ENCODE results near the gene SPNS2. TPM values are rescaled to one million over a fixed set of nuclear protein-coding genes. Genes with fewer than 3 reads are reported as not detected.

Gene SPNS2
- total and polyA plus RNA-seq, 4 experiments from 2014 or later: 0.11 to 0.29 (median 0.18) TPM

- Histone ChIP-seq H3K36me3 (ENCODE audit: insufficient read depth, low read length) (peaks cover 71% of the 10 kb centered on the region), H3K27me3 (ENCODE audit: insufficient read depth, low read length) (no peaks in the 10 kb centered on the region), H3K27ac (ENCODE audit: low read depth, low read length) (no peak overlapping the region), H3K4me3 (ENCODE audit: low read length in 2 of 2) (no peak overlapping the region), H3K9me3 (ENCODE audit: control insufficient read depth in 1 of 2, low read length in 2 of 2) (no peaks in the 10 kb centered on the region), H3K4me1 (ENCODE audit: insufficient read depth, low read length) (peaks cover 14% of the 10 kb centered on the region)
- H3K9me3 Mint-ChIP-seq: no peaks in the 10 kb centered on the region
- no peaks in the 10 kb centered on the region for H3K27me3 Mint-ChIP-seq
- POLR2A ChIA-PET (ENCODE audit: partially characterized antibody): interaction anchor here (1.1 kb wide), 1 partner anchor 12 kb away, joined by 4 read pairs; no protein-coding TSS in a partner anchor
- DNase-seq: no peak
- no peak overlapping the region for H3K4me3 Mint-ChIP-seq
- no peak overlapping the region for H3K27ac Mint-ChIP-seq
- H3K4me1 Mint-ChIP-seq: peaks cover 10 to 18% (median 14%) of the 10 kb centered on the region in 4 donors
- CTCF ChIA-PET (ENCODE audit: partially characterized antibody): interaction anchor here (1.7 to 4.7 kb wide), 2 partner anchors 15 to 17 kb away, joined by 4 to 25 read pairs; no protein-coding TSS in a partner anchor
- intact Hi-C loops (cut with micrococcal nuclease): no loop called here
- H3K36me3 Mint-ChIP-seq: peaks cover 19 to 48% of the 10 kb centered on the region in 2 donors
These were observed 51.3 kb downstream of the SPNS2 start for GRCh38 chr17:4549781-4550533.

- Mint-ChIP-seq H3K4me1 (peaks cover 10 to 24% (median 18%) of the 10 kb centered on the region in 4 donors), H3K9me3 (no peaks in the 10 kb centered on the region), H3K27me3 (no peaks in the 10 kb centered on the region), H3K27ac (no peak overlapping the region), H3K36me3 (peaks cover 19 to 55% of the 10 kb centered on the region in 2 donors), H3K4me3 (no peak overlapping the region)
- no peak for DNase-seq
- Histone ChIP-seq H3K27ac (ENCODE audit: low read depth, low read length) (no peak overlapping the region), H3K36me3 (ENCODE audit: insufficient read depth, low read length) (peaks cover 71% of the 10 kb centered on the region), H3K9me3 (ENCODE audit: control insufficient read depth in 1 of 2, low read length in 2 of 2) (no peaks in the 10 kb centered on the region), H3K4me1 (ENCODE audit: insufficient read depth, low read length) (peaks cover 15% of the 10 kb centered on the region), H3K4me3 (ENCODE audit: low read length in 2 of 2) (no peak overlapping the region), H3K27me3 (ENCODE audit: insufficient read depth, low read length) (no peaks in the 10 kb centered on the region)
- POLR2A ChIA-PET (ENCODE audit: partially characterized antibody): interaction anchor here (1.1 kb wide), 1 partner anchor 12 kb away, joined by 4 read pairs; no protein-coding TSS in a partner anchor
- intact Hi-C loops (cut with micrococcal nuclease): no loop called here
- CTCF ChIA-PET (ENCODE audit: partially characterized antibody): interaction anchor here (4.7 kb wide), 1 partner anchor 14 kb away, joined by 25 read pairs; no protein-coding TSS in a partner anchor
These were observed 51.9 kb downstream of the SPNS2 start for GRCh38 chr17:4550534-4551039.

GRCh38 chr17:4551141-4551540 is 52.5 kb downstream of the SPNS2 start:
- peaks cover 71% of the 10 kb centered on the region for H3K36me3 ChIP-seq (ENCODE audit: insufficient read depth, low read length)
- Mint-ChIP-seq H3K4me1 (peaks cover 16 to 30% (median 23%) of the 10 kb centered on the region in 4 donors), H3K4me3 (no peak overlapping the region), H3K27ac (peak overlapping the region in 1 of 7 donors; percentile 29), H3K9me3 (no peaks in the 10 kb centered on the region), H3K27me3 (no peaks in the 10 kb centered on the region), H3K36me3 (peaks cover 19 to 55% of the 10 kb centered on the region in 2 donors)
- H3K27me3 ChIP-seq (ENCODE audit: insufficient read depth, low read length): no peaks in the 10 kb centered on the region
- DNase-seq: no peak
- ChIA-PET POLR2A (ENCODE audit: partially characterized antibody) (no interaction called here), CTCF (ENCODE audit: partially characterized antibody) (interaction anchor here (4.7 kb wide), 1 partner anchor 14 kb away, joined by 25 read pairs; no protein-coding TSS in a partner anchor)
- intact Hi-C loops (cut with micrococcal nuclease): no loop called here
- no peak overlapping the region for H3K27ac ChIP-seq (ENCODE audit: low read depth, low read length)
- no peaks in the 10 kb centered on the region for H3K9me3 ChIP-seq (ENCODE audit: control insufficient read depth in 1 of 2, low read length in 2 of 2)
- H3K4me1 ChIP-seq (ENCODE audit: insufficient read depth, low read length): peaks cover 20% of the 10 kb centered on the region
- H3K4me3 ChIP-seq (ENCODE audit: low read length in 2 of 2): no peak overlapping the region

- POLR2A ChIA-PET (ENCODE audit: partially characterized antibody): no interaction called here
- Mint-ChIP-seq H3K36me3 (peaks cover 18 to 48% of the 10 kb centered on the region in 2 donors), H3K27ac (no peak overlapping the region), H3K4me3 (no peak overlapping the region), H3K27me3 (no peaks in the 10 kb centered on the region), H3K4me1 (peaks cover 16 to 32% (median 24%) of the 10 kb centered on the region in 4 donors), H3K9me3 (no peaks in the 10 kb centered on the region)
- Histone ChIP-seq H3K27ac (ENCODE audit: low read depth, low read length) (no peak overlapping the region), H3K4me1 (ENCODE audit: insufficient read depth, low read length) (peaks cover 24% of the 10 kb centered on the region), H3K27me3 (ENCODE audit: insufficient read depth, low read length) (no peaks in the 10 kb centered on the region), H3K36me3 (ENCODE audit: insufficient read depth, low read length) (peaks cover 63% of the 10 kb centered on the region), H3K9me3 (ENCODE audit: control insufficient read depth in 1 of 2, low read length in 2 of 2) (no peaks in the 10 kb centered on the region), H3K4me3 (ENCODE audit: low read length in 2 of 2) (no peak overlapping the region)
- intact Hi-C loops (cut with micrococcal nuclease): no loop called here
- CTCF ChIA-PET (ENCODE audit: partially characterized antibody): interaction anchor here (0.6 to 4.7 kb wide), 2 partner anchors 13 to 496 kb away, joined by 3 to 25 read pairs; no protein-coding TSS in a partner anchor
- no peak for DNase-seq
These were observed 53.3 kb downstream of the SPNS2 start for GRCh38 chr17:4551796-4552525.

GRCh38 chr17:4553669-4554068 is 55.0 kb downstream of the SPNS2 start:
- H3K27me3 Mint-ChIP-seq: no peaks in the 10 kb centered on the region
- Histone ChIP-seq H3K9me3 (ENCODE audit: control insufficient read depth in 1 of 2, low read length in 2 of 2) (no peaks in the 10 kb centered on the region), H3K27me3 (ENCODE audit: insufficient read depth, low read length) (no peaks in the 10 kb centered on the region), H3K4me1 (ENCODE audit: insufficient read depth, low read length) (peaks cover 24% of the 10 kb centered on the region), H3K27ac (ENCODE audit: low read depth, low read length) (peak overlapping the region; percentile 74), H3K36me3 (ENCODE audit: insufficient read depth, low read length) (peaks cover 46% of the 10 kb centered on the region), H3K4me3 (ENCODE audit: low read length in 2 of 2) (no peak overlapping the region)
- intact Hi-C loops (cut with micrococcal nuclease): no loop called here
- H3K9me3 Mint-ChIP-seq: no peaks in the 10 kb centered on the region
- POLR2A ChIA-PET (ENCODE audit: partially characterized antibody): interaction anchor here (0.5 to 1.3 kb wide), 4 partner anchors 11 to 410 kb away, joined by 3 to 5 read pairs (median 4); no protein-coding TSS in a partner anchor
- DNase-seq: no peak
- CTCF ChIA-PET (ENCODE audit: partially characterized antibody): interaction anchor here (4.7 kb wide), 1 partner anchor 11 kb away, joined by 25 read pairs; no protein-coding TSS in a partner anchor
- H3K4me3 Mint-ChIP-seq: peak overlapping the region; percentile 57 to 97 (median 96)
- peak overlapping the region in 1 of 7 donors; percentile 80 for H3K27ac Mint-ChIP-seq
- H3K36me3 Mint-ChIP-seq: peaks cover 14 to 41% of the 10 kb centered on the region in 2 donors
- peaks cover 16 to 32% (median 24%) of the 10 kb centered on the region in 4 donors for H3K4me1 Mint-ChIP-seq

GRCh38 chr17:4554441-4554996 is 55.8 kb downstream of the SPNS2 start:
- H3K4me3 ChIP-seq (ENCODE audit: low read length in 2 of 2): peak overlapping the region; percentile 62 to 98
- DNase-seq: no peak
- peaks cover 38% of the 10 kb centered on the region for H3K36me3 ChIP-seq (ENCODE audit: insufficient read depth, low read length)
- Mint-ChIP-seq H3K27ac (peak overlapping the region; percentile 87 to 99 (median 96)), H3K4me1 (peaks cover 16 to 32% (median 24%) of the 10 kb centered on the region in 4 donors), H3K9me3 (no peaks in the 10 kb centered on the region), H3K27me3 (no peaks in the 10 kb centered on the region), H3K4me3 (peak overlapping the region; percentile 93 to 97 (median 96)), H3K36me3 (peaks cover 14 to 37% of the 10 kb centered on the region in 2 donors)
- peaks cover 24% of the 10 kb centered on the region for H3K4me1 ChIP-seq (ENCODE audit: insufficient read depth, low read length)
- ChIA-PET POLR2A (ENCODE audit: partially characterized antibody) (interaction anchor here (0.5 to 1.8 kb wide), 9 partner anchors 10 to 787 kb away, joined by 3 to 11 read pairs (median 4); partner anchors contain the start of genes CYB5D2 and ZZEF1), CTCF (ENCODE audit: partially characterized antibody) (interaction anchor here (4.7 kb wide), 1 partner anchor 10 kb away, joined by 25 read pairs; no protein-coding TSS in a partner anchor)
- H3K27ac ChIP-seq (ENCODE audit: low read depth, low read length): peak overlapping the region; percentile 74
- H3K9me3 ChIP-seq (ENCODE audit: control insufficient read depth in 1 of 2, low read length in 2 of 2): no peaks in the 10 kb centered on the region
- intact Hi-C loops (cut with micrococcal nuclease): no loop called here
- no peaks in the 10 kb centered on the region for H3K27me3 ChIP-seq (ENCODE audit: insufficient read depth, low read length)

Data from CD4-positive, alpha-beta memory T cell (primary cell).